Epithelial cell of prostate (primary cell): Measurements from ENCODE around the gene GPATCH3.
A peak's percentile ranks its signal among the peaks of the same experiment; 100 is the strongest.
"Not testable (repeated sequence)": the region's sequence is repeated elsewhere in the genome, so short reads cannot be mapped to it uniquely, and the experiment has no call there.

Source experiments
- DNase-seq: peaks from one replicate; pipeline ENCODE4 v3.0.0-alpha.2; 2011; ENCODE audit warnings: low read depth, low spot score
- H3K27ac ChIP-seq: fragments of 450-650 bp; 2 replicates; pipeline ENCODE4 v1.5.1; 2017; ENCODE audit warnings: mild to moderate bottlenecking

GPATCH3 gene

DNA sequence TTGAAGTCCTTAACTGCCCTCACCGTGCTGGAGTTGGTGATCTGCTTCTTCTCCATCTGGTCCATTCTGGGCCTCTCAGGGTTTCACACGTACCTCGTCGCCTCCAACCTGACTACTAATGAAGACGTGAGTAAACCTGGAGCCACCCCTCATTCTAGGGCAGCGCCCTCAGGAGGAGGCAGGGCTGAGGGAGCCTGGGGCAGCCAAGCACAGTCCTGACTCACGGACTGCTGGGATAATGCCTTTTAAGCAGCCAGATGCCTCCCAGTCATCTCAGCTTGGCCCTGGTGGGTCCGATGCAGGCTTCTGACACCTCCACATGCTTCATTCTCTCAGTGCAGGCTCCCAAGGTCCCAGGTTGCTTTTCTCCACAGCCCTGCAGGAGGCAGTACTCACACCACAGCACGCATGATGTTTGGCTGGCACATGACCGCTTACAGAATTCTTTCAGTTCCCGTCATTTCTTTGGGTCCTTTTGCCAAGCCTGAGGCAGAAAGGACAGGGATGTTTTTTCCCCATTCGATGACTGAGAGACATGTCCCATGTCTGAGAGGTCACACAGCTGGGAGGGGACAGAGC, 49.1 kb downstream of the GPATCH3 start:
- H3K27ac ChIP-seq, result peak overlapping the region; percentile 99
- no peak for DNase-seq

DNA sequence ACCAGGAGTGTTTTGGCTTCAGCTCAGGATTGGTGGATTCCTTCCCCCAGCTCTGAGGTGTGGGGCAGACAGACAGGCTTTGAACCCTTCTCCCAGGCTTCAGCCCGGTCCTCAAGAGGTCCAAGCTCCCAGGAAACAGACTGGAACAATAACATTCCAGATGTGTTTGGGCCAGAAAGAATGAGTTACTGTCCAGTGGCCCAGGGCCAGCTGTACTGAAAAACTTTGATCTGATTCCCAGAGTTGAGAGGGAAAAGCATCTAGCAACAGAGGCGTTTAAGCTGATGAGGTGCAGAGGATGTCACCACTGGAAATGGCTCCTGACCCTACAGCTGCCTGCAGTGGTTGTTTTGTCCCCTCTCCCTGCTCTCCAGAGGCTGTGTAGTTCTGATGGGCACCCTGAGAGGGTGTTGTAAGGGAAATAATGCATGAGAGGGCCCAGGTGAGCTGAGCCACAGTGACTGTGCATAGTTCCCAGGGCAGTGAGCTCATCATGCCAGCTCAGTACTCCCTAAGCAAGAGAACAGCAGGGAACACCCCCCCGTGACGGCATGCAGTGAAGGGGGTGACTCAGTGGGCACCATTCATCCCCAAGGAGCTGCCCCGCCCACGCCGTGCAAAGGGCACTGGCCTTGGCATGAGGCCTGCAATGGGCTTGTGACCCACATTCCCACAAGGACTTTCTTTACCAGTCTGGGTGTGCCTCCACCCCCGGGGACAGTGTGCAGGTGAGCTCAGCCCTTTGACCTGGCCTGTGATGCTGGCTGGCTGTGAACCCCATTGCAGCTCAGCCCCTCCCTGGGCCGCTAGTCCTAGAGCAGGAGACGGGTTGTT, 51.1 kb downstream of the GPATCH3 start:
- peak overlapping the region; percentile 99 for H3K27ac ChIP-seq

DNA sequence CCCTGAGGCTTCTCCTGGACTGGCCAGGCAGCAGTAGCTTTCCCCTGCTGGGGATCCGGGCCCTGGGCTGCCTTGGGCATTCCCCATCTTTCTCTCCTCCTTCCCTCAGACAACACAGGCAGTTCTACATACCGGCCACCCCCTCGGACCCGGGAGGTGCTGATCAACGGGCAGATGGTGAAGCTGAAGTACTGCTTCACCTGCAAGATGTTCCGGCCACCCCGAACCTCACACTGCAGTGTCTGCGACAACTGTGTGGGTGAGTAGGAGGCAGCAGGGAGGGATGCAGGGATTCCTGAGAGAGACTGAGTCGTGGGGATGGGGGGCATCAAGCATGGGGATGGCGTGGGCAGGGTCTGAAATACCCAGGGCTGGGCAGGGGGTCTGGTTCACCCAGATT, 51.8 kb downstream of the GPATCH3 start:
- no peak for DNase-seq
- peak overlapping the region; percentile 99 for H3K27ac ChIP-seq

More for the DNA sequence above, 51.1 kb downstream of the GPATCH3 start:
- peak; percentile 97 for DNase-seq

DNA sequence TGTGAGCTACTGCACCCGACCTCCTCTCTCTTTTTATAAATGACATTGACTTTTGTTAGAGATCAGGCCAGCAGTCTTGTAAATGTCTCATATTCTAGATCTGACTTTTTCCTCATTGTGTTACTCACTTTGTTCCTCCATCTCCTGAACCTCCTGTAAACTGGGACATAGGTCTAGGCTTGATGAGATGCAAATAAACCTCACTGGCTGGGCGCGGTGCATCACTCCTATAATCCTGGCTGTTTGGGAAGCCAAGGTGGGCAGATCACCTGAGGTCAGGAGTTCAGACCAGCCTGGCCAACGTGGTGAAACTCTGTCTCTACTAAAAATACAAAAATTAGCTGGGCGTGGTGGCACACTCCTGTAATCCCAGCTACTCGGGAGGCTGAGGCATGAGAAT, 52.4 kb downstream of the GPATCH3 start:
- H3K27ac ChIP-seq, result peak overlapping the region; percentile 99

DNA sequence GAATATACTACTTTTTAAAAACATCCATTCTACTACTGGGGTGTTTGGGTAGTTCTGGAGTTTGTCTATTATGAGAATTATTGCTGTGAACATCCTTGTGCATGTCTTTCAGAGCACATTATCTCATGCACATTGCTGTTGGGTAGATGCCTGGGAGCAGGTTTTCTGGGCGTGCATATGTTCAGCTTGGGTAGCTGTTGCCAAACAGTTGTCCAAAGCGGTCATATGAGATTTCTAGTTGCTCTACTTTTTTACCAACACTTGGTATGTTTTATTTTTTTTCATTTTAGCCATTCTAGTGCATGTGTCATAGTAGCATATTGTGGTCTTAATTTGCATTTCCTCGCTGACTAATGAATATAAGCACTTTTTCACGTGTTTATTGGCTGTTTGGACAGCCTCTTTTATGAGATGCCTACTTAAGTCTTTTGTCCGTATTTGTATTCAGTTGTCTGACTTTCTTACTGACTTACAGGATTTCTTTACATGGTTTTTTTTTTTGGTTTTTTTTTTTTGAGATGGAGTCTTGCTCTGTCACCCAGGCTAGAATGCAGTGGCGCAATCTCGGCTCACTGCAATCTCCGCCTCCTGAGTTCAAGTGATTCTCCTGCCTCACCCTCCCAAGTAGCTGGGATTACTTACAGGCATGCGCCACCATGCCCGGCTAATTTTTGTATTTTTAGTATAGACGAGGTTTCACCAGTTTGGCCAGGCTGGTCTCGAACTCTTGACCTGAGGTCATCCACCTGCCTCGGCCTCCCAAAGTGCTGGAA, 55.7 kb downstream of the GPATCH3 start:
- no peak overlapping the region for H3K27ac ChIP-seq
- DNase-seq, result no peak

More for the DNA sequence above, 52.4 kb downstream of the GPATCH3 start:
- DNase-seq, result not testable (repeated sequence)
